ENCODE results near the gene YIPF5.

DNA sequence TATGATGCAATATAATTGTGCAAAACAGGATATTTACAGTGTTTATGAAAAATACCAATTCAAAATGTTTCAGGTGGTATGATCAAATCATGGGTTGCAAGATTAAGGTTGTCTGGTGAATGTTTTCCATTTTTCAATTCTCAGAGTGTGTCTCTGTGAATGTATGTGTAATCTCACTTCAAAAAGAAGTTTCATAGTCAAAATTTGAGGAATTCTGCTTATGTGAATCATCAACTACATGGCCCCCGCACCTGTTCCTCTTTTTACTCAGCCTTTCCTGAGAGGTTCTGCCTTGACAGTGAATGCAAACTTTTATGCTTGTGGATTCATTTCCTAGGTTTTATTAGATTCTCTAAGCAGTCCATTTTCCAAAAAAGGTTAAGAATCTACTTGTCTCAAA, 32.3 kb upstream of the YIPF5 start:
- TF ChIP-seq, protein P1, sequence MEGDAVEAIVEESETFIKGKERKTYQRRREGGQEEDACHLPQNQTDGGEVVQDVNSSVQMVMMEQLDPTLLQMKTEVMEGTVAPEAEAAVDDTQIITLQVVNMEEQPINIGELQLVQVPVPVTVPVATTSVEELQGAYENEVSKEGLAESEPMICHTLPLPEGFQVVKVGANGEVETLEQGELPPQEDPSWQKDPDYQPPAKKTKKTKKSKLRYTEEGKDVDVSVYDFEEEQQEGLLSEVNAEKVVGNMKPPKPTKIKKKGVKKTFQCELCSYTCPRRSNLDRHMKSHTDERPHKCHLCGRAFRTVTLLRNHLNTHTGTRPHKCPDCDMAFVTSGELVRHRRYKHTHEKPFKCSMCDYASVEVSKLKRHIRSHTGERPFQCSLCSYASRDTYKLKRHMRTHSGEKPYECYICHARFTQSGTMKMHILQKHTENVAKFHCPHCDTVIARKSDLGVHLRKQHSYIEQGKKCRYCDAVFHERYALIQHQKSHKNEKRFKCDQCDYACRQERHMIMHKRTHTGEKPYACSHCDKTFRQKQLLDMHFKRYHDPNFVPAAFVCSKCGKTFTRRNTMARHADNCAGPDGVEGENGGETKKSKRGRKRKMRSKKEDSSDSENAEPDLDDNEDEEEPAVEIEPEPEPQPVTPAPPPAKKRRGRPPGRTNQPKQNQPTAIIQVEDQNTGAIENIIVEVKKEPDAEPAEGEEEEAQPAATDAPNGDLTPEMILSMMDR (IDR thresholded peaks at IDR 0.05; ENCODE audit: low read length), result no peak
- TF ChIP-seq EZH2 (optimal IDR thresholded peaks at IDR 0.05; ENCODE audit: low read depth, low read length) (no peak), EZH2phosphoT487 (IDR thresholded peaks at IDR 0.05; ENCODE audit: low read length) (no peak)
